WTC11 (cell line): ENCODE data around the gene TEX19. TPM values are rescaled to one million over a fixed set of nuclear protein-coding genes. Genes with fewer than 3 reads are reported as not detected.

ENCODE experiments used
- ATAC-seq: fragments of 200-7000 bp; cut with Tn5 transposase; 2 replicates; pipeline ENCODE4 v1.10.0; 2021; ENCODE audit warnings: mild to moderate bottlenecking, moderate library complexity
- CTCF ChIA-PET: fragments of 300-600 bp; sonication (Branson Sonifier 250); formaldehyde crosslinking; loops from one replicate; lab custom pipeline; 2021; ENCODE audit warnings: antibody characterized with exemption; lab: Charles Lee
- POLR2A ChIA-PET: fragments of 350-600 bp; sonication (Branson Sonifier 250); formaldehyde crosslinking; loops from one replicate; lab custom pipeline; 2021; ENCODE audit warnings: antibody characterized with exemption; lab: Charles Lee
- DNase-seq: peaks from one replicate; pipeline ENCODE4 v3.0.0; 2021; ENCODE audit warnings: low spot score
- H3K27ac Mint-ChIP-seq: 2 replicates; pipeline ENCODE4 v1.8.0; 2021; ENCODE audit warnings: mixed read lengths
- H3K27me3 Mint-ChIP-seq: 2 replicates; pipeline ENCODE4 v1.8.0; 2021; ENCODE audit warnings: low read depth, mild to moderate bottlenecking, moderate library complexity, mixed read lengths
- H3K36me3 Mint-ChIP-seq: 2 replicates; pipeline ENCODE4 v1.8.0; 2021; ENCODE audit warnings: mixed read lengths
- H3K4me1 Mint-ChIP-seq: 2 replicates; pipeline ENCODE4 v1.8.0; 2022; ENCODE audit warnings: mixed read lengths
- H3K4me3 Mint-ChIP-seq: 2 replicates; pipeline ENCODE4 v1.8.0; 2021; ENCODE audit warnings: mild to moderate bottlenecking, moderate library complexity, mixed read lengths
- H3K9me3 Mint-ChIP-seq: 2 replicates; pipeline ENCODE4 v1.8.0; 2021; ENCODE audit warnings: mixed read lengths
- ATF1 ChIP-seq: sonication (generic); formaldehyde crosslinking; IDR thresholded peaks from 2 replicates; pipeline ENCODE4 v1.8.1; 2023; ENCODE audit warnings: mild to moderate bottlenecking, moderate library complexity, missing genetic modification reagents
- ETV6 ChIP-seq: sonication (generic); formaldehyde crosslinking; IDR thresholded peaks from 2 replicates; pipeline ENCODE4 v1.8.1; 2022; ENCODE audit warnings: mild to moderate bottlenecking, missing genetic modification reagents
- GRHL2 ChIP-seq: fragments of 250-450 bp; sonication (Bioruptor Pico); IDR thresholded peaks from 2 replicates; pipeline ENCODE4 v1.8.0; 2022; ENCODE audit warnings: mild to moderate bottlenecking, moderate library complexity; ENCODE audit not compliant: insufficient replicate concordance, severe bottlenecking
- GTF2I ChIP-seq: fragments of 250-450 bp; sonication (Bioruptor Pico); conservative IDR thresholded peaks from 2 replicates; pipeline ENCODE4 v1.4.0; 2021; ENCODE audit warnings: mild to moderate bottlenecking
- HMGA2 ChIP-seq: fragments of 250-450 bp; sonication (Bioruptor Pico); IDR thresholded peaks from 2 replicates; pipeline ENCODE4 v1.4.0; 2021; ENCODE audit warnings: mild to moderate bottlenecking, moderate library complexity
- JAZF1 ChIP-seq: fragments of 250-450 bp; sonication (Bioruptor Pico); IDR thresholded peaks from 2 replicates; pipeline ENCODE4 v1.9.0; 2021; ENCODE audit warnings: moderate library complexity, mild to moderate bottlenecking, inconsistent platforms
- NFE2L1 ChIP-seq: sonication (generic); formaldehyde crosslinking; IDR thresholded peaks from 2 replicates; pipeline ENCODE4 v1.8.1; 2023; ENCODE audit warnings: missing genetic modification reagents
- PRRX2 ChIP-seq: fragments of 250-450 bp; sonication (Bioruptor Pico); IDR thresholded peaks from 2 replicates; pipeline ENCODE4 v1.8.0; 2021; ENCODE audit warnings: mild to moderate bottlenecking
- RELA ChIP-seq: sonication (generic); formaldehyde crosslinking; IDR thresholded peaks from 2 replicates; pipeline ENCODE4 v1.8.1; 2022; ENCODE audit warnings: missing genetic modification reagents, mild to moderate bottlenecking, borderline replicate concordance
- SMAD3 ChIP-seq: sonication (generic); formaldehyde crosslinking; IDR thresholded peaks from 2 replicates; pipeline ENCODE4 v1.8.0; 2022; ENCODE audit warnings: missing genetic modification reagents, mild to moderate bottlenecking, borderline replicate concordance
- SMAD4 ChIP-seq: sonication (generic); formaldehyde crosslinking; IDR thresholded peaks from 2 replicates; pipeline ENCODE4 v1.8.0; 2022; ENCODE audit warnings: mild to moderate bottlenecking, missing genetic modification reagents
- SP1 ChIP-seq: sonication (generic); formaldehyde crosslinking; conservative IDR thresholded peaks from 2 replicates; pipeline ENCODE4 v1.8.1; 2022; ENCODE audit warnings: missing genetic modification reagents
- ZNF121 ChIP-seq: sonication (generic); formaldehyde crosslinking; IDR thresholded peaks from 2 replicates; pipeline ENCODE4 v1.8.0; 2023; ENCODE audit warnings: missing genetic modification reagents
- ZNF232 ChIP-seq: sonication (generic); formaldehyde crosslinking; IDR thresholded peaks from 2 replicates; pipeline ENCODE4 v1.8.0; 2022; ENCODE audit warnings: mild to moderate bottlenecking, missing genetic modification reagents
- total RNA-seq: library from RNA; stranded (reverse); gene quantifications from 3 replicates; pipeline ENCODE4 v1.2.3, GENCODE V29; 2021
- TF ChIP-seq, protein P1 (sequence below): fragments of 250-450 bp; sonication (Bioruptor Pico); IDR thresholded peaks from 2 replicates; pipeline ENCODE4 v1.8.0; 2021; ENCODE audit warnings: mild to moderate bottlenecking
- TF ChIP-seq, protein P2 (sequence below): sonication (generic); formaldehyde crosslinking; IDR thresholded peaks from 2 replicates; pipeline ENCODE4 v1.8.1; 2023; ENCODE audit warnings: mild to moderate bottlenecking, missing genetic modification reagents, moderate library complexity
- TF ChIP-seq, protein P3 (sequence below): sonication (generic); formaldehyde crosslinking; IDR thresholded peaks from 2 replicates; pipeline ENCODE4 v1.8.0; 2022; ENCODE audit warnings: mild to moderate bottlenecking, missing genetic modification reagents
- TF ChIP-seq, protein P4 (sequence below): sonication (generic); formaldehyde crosslinking; IDR thresholded peaks from 2 replicates; pipeline ENCODE4 v1.8.0; 2023; ENCODE audit warnings: mild to moderate bottlenecking, missing genetic modification reagents
- TF ChIP-seq, protein P5 (sequence below): sonication (generic); formaldehyde crosslinking; IDR thresholded peaks from 2 replicates; pipeline ENCODE4 v1.8.0; 2022; ENCODE audit warnings: mild to moderate bottlenecking, missing genetic modification reagents
- TF ChIP-seq, protein P6 (sequence below): sonication (generic); formaldehyde crosslinking; IDR thresholded peaks from 2 replicates; pipeline ENCODE4 v1.8.1; 2023; ENCODE audit warnings: mild to moderate bottlenecking, missing genetic modification reagents, moderate library complexity
- TF ChIP-seq, protein P7 (sequence below): fragments of 250-450 bp; sonication (Bioruptor Pico); IDR thresholded peaks from 2 replicates; pipeline ENCODE4 v1.9.0; 2021; ENCODE audit warnings: mild to moderate bottlenecking, borderline replicate concordance

TEX19 gene
- total RNA-seq, 1 experiment from 2014 or later = 1.4 TPM

DNA sequence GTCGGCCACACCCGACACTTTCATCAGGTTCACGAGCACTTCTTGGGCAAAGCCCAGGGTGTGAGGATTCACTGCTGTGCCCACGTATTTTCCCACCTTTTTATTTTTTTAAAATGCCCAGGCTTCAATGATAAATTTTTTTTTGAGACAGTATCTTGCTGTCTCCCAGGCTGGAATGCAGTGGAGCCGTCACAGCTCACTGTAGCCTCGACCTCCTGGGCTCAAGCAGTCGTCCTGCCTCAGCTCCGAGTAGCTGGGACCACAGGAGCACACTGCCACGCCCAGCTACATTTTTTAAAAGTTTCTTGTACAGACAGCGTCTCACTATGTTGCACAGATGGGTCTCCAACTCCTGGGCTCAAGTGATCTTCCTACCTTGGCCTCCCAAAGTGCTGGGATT lies 30.3 kb downstream of the TEX19 start:
- Mint-ChIP-seq H3K4me3 (no peak overlapping the region), H3K36me3 (no peaks in the 10 kb centered on the region)
- TF ChIP-seq HMGA2 (no peak), ATF1 (CRISPR knock-in tag) (no peak), GRHL2 (CRISPR knock-in tag) (no peak), RELA (CRISPR knock-in tag) (no peak), GTF2I (CRISPR knock-in tag) (no peak), ZNF232 (CRISPR knock-in tag) (no peak), PRRX2 (no peak), ETV6 (CRISPR knock-in tag) (no peak), NFE2L1 (CRISPR knock-in tag) (no peak), SMAD4 (CRISPR knock-in tag) (no peak), SP1 (CRISPR knock-in tag) (no peak), JAZF1 (CRISPR knock-in tag) (no peak)
- TF ChIP-seq, protein P1, sequence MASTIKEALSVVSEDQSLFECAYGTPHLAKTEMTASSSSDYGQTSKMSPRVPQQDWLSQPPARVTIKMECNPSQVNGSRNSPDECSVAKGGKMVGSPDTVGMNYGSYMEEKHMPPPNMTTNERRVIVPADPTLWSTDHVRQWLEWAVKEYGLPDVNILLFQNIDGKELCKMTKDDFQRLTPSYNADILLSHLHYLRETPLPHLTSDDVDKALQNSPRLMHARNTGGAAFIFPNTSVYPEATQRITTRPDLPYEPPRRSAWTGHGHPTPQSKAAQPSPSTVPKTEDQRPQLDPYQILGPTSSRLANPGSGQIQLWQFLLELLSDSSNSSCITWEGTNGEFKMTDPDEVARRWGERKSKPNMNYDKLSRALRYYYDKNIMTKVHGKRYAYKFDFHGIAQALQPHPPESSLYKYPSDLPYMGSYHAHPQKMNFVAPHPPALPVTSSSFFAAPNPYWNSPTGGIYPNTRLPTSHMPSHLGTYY (CRISPR knock-in tag) = no peak
- TF ChIP-seq, protein P2, sequence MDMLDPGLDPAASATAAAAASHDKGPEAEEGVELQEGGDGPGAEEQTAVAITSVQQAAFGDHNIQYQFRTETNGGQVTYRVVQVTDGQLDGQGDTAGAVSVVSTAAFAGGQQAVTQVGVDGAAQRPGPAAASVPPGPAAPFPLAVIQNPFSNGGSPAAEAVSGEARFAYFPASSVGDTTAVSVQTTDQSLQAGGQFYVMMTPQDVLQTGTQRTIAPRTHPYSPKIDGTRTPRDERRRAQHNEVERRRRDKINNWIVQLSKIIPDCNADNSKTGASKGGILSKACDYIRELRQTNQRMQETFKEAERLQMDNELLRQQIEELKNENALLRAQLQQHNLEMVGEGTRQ (CRISPR knock-in tag) = no peak
- TF ChIP-seq, protein P3, sequence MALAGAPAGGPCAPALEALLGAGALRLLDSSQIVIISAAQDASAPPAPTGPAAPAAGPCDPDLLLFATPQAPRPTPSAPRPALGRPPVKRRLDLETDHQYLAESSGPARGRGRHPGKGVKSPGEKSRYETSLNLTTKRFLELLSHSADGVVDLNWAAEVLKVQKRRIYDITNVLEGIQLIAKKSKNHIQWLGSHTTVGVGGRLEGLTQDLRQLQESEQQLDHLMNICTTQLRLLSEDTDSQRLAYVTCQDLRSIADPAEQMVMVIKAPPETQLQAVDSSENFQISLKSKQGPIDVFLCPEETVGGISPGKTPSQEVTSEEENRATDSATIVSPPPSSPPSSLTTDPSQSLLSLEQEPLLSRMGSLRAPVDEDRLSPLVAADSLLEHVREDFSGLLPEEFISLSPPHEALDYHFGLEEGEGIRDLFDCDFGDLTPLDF (CRISPR knock-in tag) = no peak
- TF ChIP-seq, protein P4, sequence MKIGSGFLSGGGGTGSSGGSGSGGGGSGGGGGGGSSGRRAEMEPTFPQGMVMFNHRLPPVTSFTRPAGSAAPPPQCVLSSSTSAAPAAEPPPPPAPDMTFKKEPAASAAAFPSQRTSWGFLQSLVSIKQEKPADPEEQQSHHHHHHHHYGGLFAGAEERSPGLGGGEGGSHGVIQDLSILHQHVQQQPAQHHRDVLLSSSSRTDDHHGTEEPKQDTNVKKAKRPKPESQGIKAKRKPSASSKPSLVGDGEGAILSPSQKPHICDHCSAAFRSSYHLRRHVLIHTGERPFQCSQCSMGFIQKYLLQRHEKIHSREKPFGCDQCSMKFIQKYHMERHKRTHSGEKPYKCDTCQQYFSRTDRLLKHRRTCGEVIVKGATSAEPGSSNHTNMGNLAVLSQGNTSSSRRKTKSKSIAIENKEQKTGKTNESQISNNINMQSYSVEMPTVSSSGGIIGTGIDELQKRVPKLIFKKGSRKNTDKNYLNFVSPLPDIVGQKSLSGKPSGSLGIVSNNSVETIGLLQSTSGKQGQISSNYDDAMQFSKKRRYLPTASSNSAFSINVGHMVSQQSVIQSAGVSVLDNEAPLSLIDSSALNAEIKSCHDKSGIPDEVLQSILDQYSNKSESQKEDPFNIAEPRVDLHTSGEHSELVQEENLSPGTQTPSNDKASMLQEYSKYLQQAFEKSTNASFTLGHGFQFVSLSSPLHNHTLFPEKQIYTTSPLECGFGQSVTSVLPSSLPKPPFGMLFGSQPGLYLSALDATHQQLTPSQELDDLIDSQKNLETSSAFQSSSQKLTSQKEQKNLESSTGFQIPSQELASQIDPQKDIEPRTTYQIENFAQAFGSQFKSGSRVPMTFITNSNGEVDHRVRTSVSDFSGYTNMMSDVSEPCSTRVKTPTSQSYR = no peak
- TF ChIP-seq, all 79 proteins: peak for 0
- ChIA-PET POLR2A (no interaction called here), CTCF (no interaction called here)
- Mint-ChIP-seq H3K9me3 (no peaks in the 10 kb centered on the region), H3K27ac (no peak overlapping the region; the same call in 1 of the 2 replicates), H3K4me1 (peaks cover 3% of the 10 kb centered on the region), H3K27me3 (no peaks in the 10 kb centered on the region; the same call in 1 of the 2 replicates)
- DNase-seq (no peak), ATAC-seq (no peak)

DNA sequence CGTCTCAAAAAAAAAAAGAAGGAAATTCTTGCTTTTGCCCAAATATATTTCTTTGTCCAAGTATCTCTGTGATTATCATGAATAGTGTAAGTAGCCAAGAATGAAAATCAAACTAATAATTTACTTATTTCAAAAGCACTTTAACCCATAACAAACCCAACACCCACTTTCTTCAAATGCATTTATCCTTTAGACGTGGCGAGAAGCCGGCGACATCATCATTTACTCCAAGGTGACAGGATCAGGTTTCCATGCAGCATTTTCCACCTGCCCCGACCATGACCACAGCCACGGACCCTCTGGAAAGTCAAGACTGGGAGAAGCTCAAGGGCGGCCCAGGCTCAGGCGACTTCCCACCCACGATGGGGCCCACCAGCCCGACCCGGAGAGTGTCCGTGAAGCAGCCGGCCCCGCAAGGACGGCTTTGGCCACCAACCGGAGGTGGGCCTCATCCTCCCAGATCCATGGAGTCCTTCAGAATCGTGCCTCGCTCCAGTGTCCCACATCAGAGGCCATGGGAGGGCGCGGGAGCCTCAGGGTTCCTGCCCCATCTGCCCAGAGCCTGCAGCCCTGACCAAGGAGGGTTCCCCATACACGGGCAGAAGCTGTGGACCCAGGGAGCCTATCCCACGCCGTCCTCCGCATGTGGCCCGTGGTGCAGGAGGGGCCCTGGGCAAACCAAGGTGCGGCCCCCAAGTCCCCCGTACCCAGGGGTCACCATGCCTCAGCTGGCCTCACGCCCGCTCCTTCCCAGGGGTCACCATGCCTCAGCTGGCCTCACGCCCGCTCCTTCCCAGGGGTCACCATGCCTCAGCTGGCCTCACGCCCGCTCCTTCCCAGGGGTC lies 31.2 kb downstream of the TEX19 start:
- POLR2A ChIA-PET = no interaction called here
- Mint-ChIP-seq H3K4me1 (no peaks in the 10 kb centered on the region), H3K9me3 (no peaks in the 10 kb centered on the region), H3K4me3 (no peak overlapping the region), H3K27ac (no peak overlapping the region), H3K27me3 (no peaks in the 10 kb centered on the region), H3K36me3 (no peaks in the 10 kb centered on the region)
- no peak for ATAC-seq
- CTCF ChIA-PET = no interaction called here
- DNase-seq = no peak
- TF ChIP-seq, protein P5, sequence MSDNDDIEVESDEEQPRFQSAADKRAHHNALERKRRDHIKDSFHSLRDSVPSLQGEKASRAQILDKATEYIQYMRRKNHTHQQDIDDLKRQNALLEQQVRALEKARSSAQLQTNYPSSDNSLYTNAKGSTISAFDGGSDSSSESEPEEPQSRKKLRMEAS = no peak
- TF ChIP-seq, protein P4 = no peak
- TF ChIP-seq, protein P6, sequence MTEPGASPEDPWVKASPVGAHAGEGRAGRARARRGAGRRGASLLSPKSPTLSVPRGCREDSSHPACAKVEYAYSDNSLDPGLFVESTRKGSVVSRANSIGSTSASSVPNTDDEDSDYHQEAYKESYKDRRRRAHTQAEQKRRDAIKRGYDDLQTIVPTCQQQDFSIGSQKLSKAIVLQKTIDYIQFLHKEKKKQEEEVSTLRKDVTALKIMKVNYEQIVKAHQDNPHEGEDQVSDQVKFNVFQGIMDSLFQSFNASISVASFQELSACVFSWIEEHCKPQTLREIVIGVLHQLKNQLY (CRISPR knock-in tag) = no peak
- TF ChIP-seq, protein P7, sequence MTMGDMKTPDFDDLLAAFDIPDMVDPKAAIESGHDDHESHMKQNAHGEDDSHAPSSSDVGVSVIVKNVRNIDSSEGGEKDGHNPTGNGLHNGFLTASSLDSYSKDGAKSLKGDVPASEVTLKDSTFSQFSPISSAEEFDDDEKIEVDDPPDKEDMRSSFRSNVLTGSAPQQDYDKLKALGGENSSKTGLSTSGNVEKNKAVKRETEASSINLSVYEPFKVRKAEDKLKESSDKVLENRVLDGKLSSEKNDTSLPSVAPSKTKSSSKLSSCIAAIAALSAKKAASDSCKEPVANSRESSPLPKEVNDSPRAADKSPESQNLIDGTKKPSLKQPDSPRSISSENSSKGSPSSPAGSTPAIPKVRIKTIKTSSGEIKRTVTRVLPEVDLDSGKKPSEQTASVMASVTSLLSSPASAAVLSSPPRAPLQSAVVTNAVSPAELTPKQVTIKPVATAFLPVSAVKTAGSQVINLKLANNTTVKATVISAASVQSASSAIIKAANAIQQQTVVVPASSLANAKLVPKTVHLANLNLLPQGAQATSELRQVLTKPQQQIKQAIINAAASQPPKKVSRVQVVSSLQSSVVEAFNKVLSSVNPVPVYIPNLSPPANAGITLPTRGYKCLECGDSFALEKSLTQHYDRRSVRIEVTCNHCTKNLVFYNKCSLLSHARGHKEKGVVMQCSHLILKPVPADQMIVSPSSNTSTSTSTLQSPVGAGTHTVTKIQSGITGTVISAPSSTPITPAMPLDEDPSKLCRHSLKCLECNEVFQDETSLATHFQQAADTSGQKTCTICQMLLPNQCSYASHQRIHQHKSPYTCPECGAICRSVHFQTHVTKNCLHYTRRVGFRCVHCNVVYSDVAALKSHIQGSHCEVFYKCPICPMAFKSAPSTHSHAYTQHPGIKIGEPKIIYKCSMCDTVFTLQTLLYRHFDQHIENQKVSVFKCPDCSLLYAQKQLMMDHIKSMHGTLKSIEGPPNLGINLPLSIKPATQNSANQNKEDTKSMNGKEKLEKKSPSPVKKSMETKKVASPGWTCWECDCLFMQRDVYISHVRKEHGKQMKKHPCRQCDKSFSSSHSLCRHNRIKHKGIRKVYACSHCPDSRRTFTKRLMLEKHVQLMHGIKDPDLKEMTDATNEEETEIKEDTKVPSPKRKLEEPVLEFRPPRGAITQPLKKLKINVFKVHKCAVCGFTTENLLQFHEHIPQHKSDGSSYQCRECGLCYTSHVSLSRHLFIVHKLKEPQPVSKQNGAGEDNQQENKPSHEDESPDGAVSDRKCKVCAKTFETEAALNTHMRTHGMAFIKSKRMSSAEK (CRISPR knock-in tag) = no peak
- no peak for TF ChIP-seq SMAD4 (CRISPR knock-in tag)
- TF ChIP-seq ZNF121 (CRISPR knock-in tag) = no peak
- TF ChIP-seq SMAD3 (CRISPR knock-in tag) = no peak
